ENCODE results near the gene PPBP. TPM values are rescaled to one million over a fixed set of nuclear protein-coding genes. Genes with fewer than 3 reads are reported as not detected.
A peak's percentile ranks its signal among the peaks of the same experiment; 100 is the strongest.

Gene PPBP
- total and polyA plus RNA-seq, 9 of the 15 experiments (the other 6 are each of a cell fraction or from before 2014, with no cell fraction given) = 0.17 to 0.55 (median 0.29) TPM; not detected in 4

- Histone ChIP-seq H2AFZ (ENCODE audit: low read depth, low read length) (no peak overlapping the region), H3K9ac (ENCODE audit: insufficient read depth in 1 of 2, low read depth in 2 of 2, low read length in 2 of 2) (no peak overlapping the region), H3K4me1 (replicated peaks in 1 of 2; ENCODE audit: control insufficient read depth in 2 of 2, insufficient read depth in 2 of 2, low read length in 2 of 2) (peaks cover 0 to 5% of the 10 kb centered on the region in 2 experiments; a peak in 2 of 5 replicates), H3K79me2 (ENCODE audit: control insufficient read depth, insufficient read depth, low read length) (no peaks in the 10 kb centered on the region), H3K4me2 (ENCODE audit: insufficient read depth, low read length) (no peak overlapping the region), H3K4me3 (no peak overlapping the region), H4K20me1 (replicated peaks; ENCODE audit: control insufficient read depth, insufficient read depth, low read length) (no peaks in the 10 kb centered on the region), H3K36me3 (ENCODE audit: control insufficient read depth, insufficient read depth, low read length) (no peaks in the 10 kb centered on the region), H3K9me3 (replicated peaks; ENCODE audit: control insufficient read depth, insufficient read depth, low read depth, low read length) (no peaks in the 10 kb centered on the region; the same call in none of the 2 replicates), H3K27ac (ENCODE audit: extremely low read depth, low read depth, low read length) (no peak overlapping the region), H3K27me3 (ENCODE audit: control insufficient read depth in 2 of 2, insufficient read depth in 2 of 2, low read length in 2 of 2) (no peaks in the 10 kb centered on the region), H3K9me1 (ENCODE audit: control insufficient read depth, insufficient read depth, low read length) (no peaks in the 10 kb centered on the region)
- in situ Hi-C loops (cut with MboI) (no loop called here), intact Hi-C loops (cut with micrococcal nuclease) (no loop called here)
- ChIA-PET CTCF (ENCODE audit: low intra/inter-chr PET ratio) (no interaction called here), POLR2A (no interaction called here)
- no peak for DNase-seq (ENCODE audit: extremely low read depth in 1 of 4, low spot score in 3 of 4)
- no peak for ATAC-seq
- TF ChIP-seq TRIM24 (IDR thresholded peaks at IDR 0.05) = peak in 1 of 2 experiments; percentile 39; a peak in 2 of 4 replicates
- no peak for TF ChIP-seq ZNF766 (CRISPR knock-in tag; conservative IDR thresholded peaks at IDR 0.05)
- TF ChIP-seq CTBP1 (IDR thresholded peaks at IDR 0.05; ENCODE audit: borderline replicate concordance) = no peak
- no peak for TF ChIP-seq ELF2 (CRISPR knock-in tag; IDR thresholded peaks at IDR 0.05)
- TF ChIP-seq DACH1 (IDR thresholded peaks at IDR 0.05; ENCODE audit: partially characterized antibody) = no peak
- TF ChIP-seq SNRNP70 (optimal IDR thresholded peaks at IDR 0.05; ENCODE audit: low read depth, low read length) = no peak
- no peak for TF ChIP-seq ZBTB17 (CRISPR knock-in tag; IDR thresholded peaks at IDR 0.05)
- TF ChIP-seq ZNF583 (CRISPR knock-in tag; IDR thresholded peaks at IDR 0.05) = peak; percentile 96; the same call in 1 of the 2 replicates
- no peak for TF ChIP-seq TAF7 (tag; IDR thresholded peaks at IDR 0.05)
- TF ChIP-seq TRIM28 (IDR thresholded peaks at IDR 0.05) = peak; percentile 55; the same call in 1 of the 2 replicates
- FAIRE-seq = no peak
- BruUV-seq (replicated peaks) = no TSS peak
Observed at GRCh38 chr4:73974352-73974751, 13.6 kb downstream of the PPBP start.

GRCh38 chr4:73970945-73971344 lies 17.0 kb downstream of the PPBP start:
- Histone ChIP-seq H3K27ac (ENCODE audit: extremely low read depth, low read depth, low read length) (no peak overlapping the region), H3K9ac (ENCODE audit: insufficient read depth in 1 of 2, low read depth in 2 of 2, low read length in 2 of 2) (no peak overlapping the region), H3K9me1 (ENCODE audit: control insufficient read depth, insufficient read depth, low read length) (no peaks in the 10 kb centered on the region), H3K79me2 (ENCODE audit: control insufficient read depth, insufficient read depth, low read length) (no peaks in the 10 kb centered on the region), H3K4me3 (no peak overlapping the region), H3K4me2 (ENCODE audit: insufficient read depth, low read length) (no peak overlapping the region), H2AFZ (ENCODE audit: low read depth, low read length) (no peak overlapping the region), H3K4me1 (replicated peaks in 1 of 2; ENCODE audit: control insufficient read depth in 2 of 2, insufficient read depth in 2 of 2, low read length in 2 of 2) (no peaks in the 10 kb centered on the region), H4K20me1 (replicated peaks; ENCODE audit: control insufficient read depth, insufficient read depth, low read length) (no peaks in the 10 kb centered on the region), H3K36me3 (ENCODE audit: control insufficient read depth, insufficient read depth, low read length) (no peaks in the 10 kb centered on the region), H3K9me3 (replicated peaks; ENCODE audit: control insufficient read depth, insufficient read depth, low read depth, low read length) (no peaks in the 10 kb centered on the region; the same call in none of the 2 replicates), H3K27me3 (ENCODE audit: control insufficient read depth in 2 of 2, insufficient read depth in 2 of 2, low read length in 2 of 2) (no peaks in the 10 kb centered on the region)
- DNase-seq (ENCODE audit: extremely low read depth in 1 of 4, low spot score in 3 of 4) = no peak
- TF ChIP-seq RB1 (IDR thresholded peaks at IDR 0.05; ENCODE audit: low read depth) (no peak), MYNN (IDR thresholded peaks at IDR 0.05) (no peak), MYNN (CRISPR knock-in tag; IDR thresholded peaks at IDR 0.05) (no peak), EP400 (IDR thresholded peaks at IDR 0.05) (no peak), HDAC3 (IDR thresholded peaks at IDR 0.05; ENCODE audit: borderline replicate concordance, partially characterized antibody) (no peak)
- no peak for ATAC-seq
- in situ Hi-C loops (cut with MboI) (no loop called here), intact Hi-C loops (cut with micrococcal nuclease) (no loop called here)
- no TSS peak for BruUV-seq (replicated peaks)
- FAIRE-seq = no peak
- ChIA-PET POLR2A (no interaction called here), CTCF (ENCODE audit: low intra/inter-chr PET ratio) (no interaction called here)

Measured in K562 (cell line).